Transverse colon (tissue), 4 donors: ENCODE data around the gene KCNV2. TPM values are rescaled to one million over a fixed set of nuclear protein-coding genes. Genes with fewer than 3 reads are reported as not detected.

Source experiments
- DNase-seq: peaks from one replicate; pipeline ENCODE4 v3.0.0-alpha.2; 2019
- H3K27ac ChIP-seq, 4 donors: fragments of 200-600 bp; sonication (generic); 2 replicates each; pipeline ENCODE4 v1.5.1; 2016 to 2018; ENCODE audit warnings: inconsistent platforms in 4 of 4
- H3K27me3 ChIP-seq: fragments of 200-600 bp; sonication (generic); 2 replicates; pipeline ENCODE4 v1.5.1; 2017; ENCODE audit warnings: inconsistent platforms
- H3K36me3 ChIP-seq, 4 donors: fragments of 200-600 bp; sonication (generic); 2 replicates each; pipeline ENCODE4 v1.5.1; 2017 to 2019; ENCODE audit warnings: inconsistent platforms in 4 of 4
- H3K4me1 ChIP-seq, 4 donors: fragments of 200-600 bp; sonication (generic); 2 replicates each; pipeline ENCODE4 v1.5.1; 2017 to 2020; ENCODE audit warnings: inconsistent platforms in 4 of 4
- H3K4me3 ChIP-seq, 4 donors: fragments of 200-600 bp; sonication (generic); 1 replicate in 1 of 4; 2 replicates in 3 of 4; pipeline versions ENCODE4 v1.5.1 to v1.6.1; 2017 to 2019; ENCODE audit warnings: inconsistent platforms in 4 of 4
- H3K9me3 ChIP-seq, 2 donors: fragments of 200-600 bp; sonication (generic); 2 replicates each; pipeline ENCODE4 v1.5.1; 2017 to 2019; ENCODE audit warnings: inconsistent platforms in 2 of 2
- EP300 ChIP-seq: sonication (generic); formaldehyde crosslinking; IDR thresholded peaks from one replicate; pipeline ENCODE4 v1.6.1; 2017; ENCODE audit warnings: antibody characterized with exemption, low read depth
- POLR2A ChIP-seq: fragments of 450-650 bp; IDR thresholded peaks from one replicate; pipeline ENCODE4 v1.6.1; 2016; ENCODE audit warnings: antibody characterized with exemption, mild to moderate bottlenecking, moderate library complexity
- POLR2AphosphoS5 ChIP-seq, 3 donors: sonication (generic); formaldehyde crosslinking; IDR thresholded peaks; one replicate each; pipeline ENCODE4 v1.6.1; 2016; ENCODE audit warnings: antibody characterized with exemption in 3 of 3
- WGBS, 2 donors: methylation state at CpG; one replicate each; pipeline ENCODE4 v1.1.5; 2018; ENCODE audit warnings: low coverage in 1 of 2; 5-methylcytosine and 5-hydroxymethylcytosine counted together
- in situ Hi-C, 4 donors: fragments of 200-750 bp; cut with MboI; loops; one replicate each; pipeline versions ENCODE4 v1.15.0 to v1.15.1; 2017; ENCODE audit warnings: low sequenced_read_pairs in 3 of 4, low pct_ligation_motif_present in 1 of 4, low pct_unique_long_range_greater_than_20kb in 1 of 4
- intact Hi-C: fragments of 100-400 bp; cut with DNase I; formaldehyde crosslinking; loops from one replicate; pipeline ENCODE4 v1.15.1; 2023; ENCODE audit warnings: low total_unique reads
- total RNA-seq, 4 donors: library from RNA; depleted of rRNA; stranded (reverse); fragments of >200 nt; gene quantifications; one replicate each; pipeline ENCODE4 v1.1.0, GENCODE V29; 2016
- TF ChIP-seq, protein P1 (sequence below), 5 experiments: fragments of 200-600 bp in 3 of 5; fragments of 450-650 bp in 2 of 5; sonication (generic) in 3 of 5; IDR thresholded peaks; 1 replicate in 2 of 5; 2 replicates in 3 of 5; pipeline ENCODE4 v1.5.1; 2016 to 2017; ENCODE audit warnings: antibody characterized with exemption in 5 of 5, inconsistent platforms in 3 of 5, mild to moderate bottlenecking in 2 of 5, moderate library complexity in 1 of 5

The KCNV2 gene
- total RNA-seq, 4 donors from 2014 or later = not detected

GRCh38 chr9:2676466-2676865 lies 40.8 kb upstream of the KCNV2 start:
- WGBS, 2 donors = 58 to 62% methylated on average over 4 of the region's 4 CpGs
- DNase-seq = no peak
- in situ Hi-C loops (no loop called here), intact Hi-C loops (no loop called here)
- Histone ChIP-seq H3K27me3 (no peaks in the 10 kb centered on the region), H3K4me1 (peaks cover 0 to 6% (median 0%) of the 10 kb centered on the region in 4 donors), H3K36me3 (no peaks in the 10 kb centered on the region), H3K4me3 (no peak overlapping the region), H3K27ac (no peak overlapping the region), H3K9me3 (no peaks in the 10 kb centered on the region)
- TF ChIP-seq, protein P1, sequence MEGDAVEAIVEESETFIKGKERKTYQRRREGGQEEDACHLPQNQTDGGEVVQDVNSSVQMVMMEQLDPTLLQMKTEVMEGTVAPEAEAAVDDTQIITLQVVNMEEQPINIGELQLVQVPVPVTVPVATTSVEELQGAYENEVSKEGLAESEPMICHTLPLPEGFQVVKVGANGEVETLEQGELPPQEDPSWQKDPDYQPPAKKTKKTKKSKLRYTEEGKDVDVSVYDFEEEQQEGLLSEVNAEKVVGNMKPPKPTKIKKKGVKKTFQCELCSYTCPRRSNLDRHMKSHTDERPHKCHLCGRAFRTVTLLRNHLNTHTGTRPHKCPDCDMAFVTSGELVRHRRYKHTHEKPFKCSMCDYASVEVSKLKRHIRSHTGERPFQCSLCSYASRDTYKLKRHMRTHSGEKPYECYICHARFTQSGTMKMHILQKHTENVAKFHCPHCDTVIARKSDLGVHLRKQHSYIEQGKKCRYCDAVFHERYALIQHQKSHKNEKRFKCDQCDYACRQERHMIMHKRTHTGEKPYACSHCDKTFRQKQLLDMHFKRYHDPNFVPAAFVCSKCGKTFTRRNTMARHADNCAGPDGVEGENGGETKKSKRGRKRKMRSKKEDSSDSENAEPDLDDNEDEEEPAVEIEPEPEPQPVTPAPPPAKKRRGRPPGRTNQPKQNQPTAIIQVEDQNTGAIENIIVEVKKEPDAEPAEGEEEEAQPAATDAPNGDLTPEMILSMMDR (IDR thresholded peaks at IDR 0.05) = no peak
- TF ChIP-seq EP300 (no peak), POLR2AphosphoS5 (IDR thresholded peaks at IDR 0.05) (no peak), POLR2A (no peak)

GRCh38 chr9:2677915-2678889 lies 39.1 kb upstream of the KCNV2 start:
- Histone ChIP-seq H3K4me1 (peaks cover 0 to 6% (median 0%) of the 10 kb centered on the region in 4 donors), H3K27me3 (no peaks in the 10 kb centered on the region), H3K36me3 (no peaks in the 10 kb centered on the region), H3K9me3 (no peaks in the 10 kb centered on the region), H3K4me3 (no peak overlapping the region), H3K27ac (no peak overlapping the region)
- TF ChIP-seq POLR2AphosphoS5 (IDR thresholded peaks at IDR 0.05) (no peak), EP300 (no peak), POLR2A (no peak)
- TF ChIP-seq, protein P1 (IDR thresholded peaks at IDR 0.05) = no peak
- intact Hi-C loops (no loop called here), in situ Hi-C loops (no loop called here)
- no peak for DNase-seq
- WGBS, 2 donors = 42 to 72% methylated on average over 3 to 5 of the region's 5 CpGs

- Histone ChIP-seq H3K4me1 (peaks cover 0 to 1% (median 0%) of the 10 kb centered on the region in 4 donors), H3K27me3 (no peaks in the 10 kb centered on the region), H3K36me3 (no peaks in the 10 kb centered on the region), H3K27ac (no peak overlapping the region), H3K4me3 (no peak overlapping the region), H3K9me3 (no peaks in the 10 kb centered on the region)
- no peak for TF ChIP-seq POLR2A
- no peak for TF ChIP-seq POLR2AphosphoS5 (IDR thresholded peaks at IDR 0.05)
- no peak for TF ChIP-seq EP300
- TF ChIP-seq, protein P1 (IDR thresholded peaks at IDR 0.05) = no peak
- WGBS, 2 donors = 80 to 94% methylated on average over 1 to 2 of the region's 2 CpGs
- in situ Hi-C loops = no loop called here
- DNase-seq = no peak
- intact Hi-C loops = no loop called here
These were observed 38.3 kb upstream of the KCNV2 start for GRCh38 chr9:2679011-2679410.

DNA sequence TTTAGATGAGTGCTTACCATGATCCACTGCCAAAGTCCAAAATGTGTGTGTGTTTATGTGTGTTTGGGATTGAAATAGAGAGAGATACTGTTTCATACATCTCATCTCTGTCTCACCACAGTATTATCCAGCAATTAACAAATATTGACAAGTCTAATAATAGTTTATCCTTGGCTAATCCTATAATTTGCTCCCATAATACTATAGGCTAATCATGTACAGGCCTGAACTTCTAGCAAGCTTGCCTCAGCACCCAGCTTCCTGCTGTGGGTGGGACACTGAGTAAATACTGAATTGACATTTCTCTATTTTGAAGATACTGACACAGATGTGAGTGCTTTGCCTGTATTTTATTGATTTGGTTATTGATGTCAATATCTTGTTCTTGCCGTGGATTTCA lies 35.3 kb upstream of the KCNV2 start:
- Histone ChIP-seq H3K4me1 (no peaks in the 10 kb centered on the region), H3K27ac (no peak overlapping the region), H3K4me3 (no peak overlapping the region), H3K36me3 (no peaks in the 10 kb centered on the region), H3K9me3 (no peaks in the 10 kb centered on the region), H3K27me3 (no peaks in the 10 kb centered on the region)
- WGBS, 2 donors = 69 to 100% methylated on average over 1 of the region's 1 CpG
- intact Hi-C loops (no loop called here), in situ Hi-C loops (no loop called here)
- TF ChIP-seq, protein P1 (IDR thresholded peaks at IDR 0.05) = no peak
- TF ChIP-seq EP300 (no peak), POLR2AphosphoS5 (IDR thresholded peaks at IDR 0.05) (no peak), POLR2A (no peak)
- no peak for DNase-seq
